Subcutaneous adipose tissue (tissue), 4 donors: ENCODE results near the gene FHOD3. TPM values are rescaled to one million over a fixed set of nuclear protein-coding genes. Genes with fewer than 3 reads are reported as not detected.

Source experiments
- total RNA-seq, 4 donors: library from RNA; depleted of rRNA; stranded (reverse); fragments of >200 nt; gene quantifications; one replicate each; pipeline ENCODE4 v1.1.0, GENCODE V29; 2016
- TF ChIP-seq, protein P1 (sequence below): fragments of 450-650 bp; IDR thresholded peaks from one replicate; pipeline ENCODE4 v1.5.1; 2016; ENCODE audit warnings: low read depth, mild to moderate bottlenecking, control low read depth, antibody characterized with exemption, moderate library complexity

The FHOD3 gene
- total RNA-seq, 4 donors from 2014 or later, result 1.5 to 5.4 (median 3.3) TPM

DNA sequence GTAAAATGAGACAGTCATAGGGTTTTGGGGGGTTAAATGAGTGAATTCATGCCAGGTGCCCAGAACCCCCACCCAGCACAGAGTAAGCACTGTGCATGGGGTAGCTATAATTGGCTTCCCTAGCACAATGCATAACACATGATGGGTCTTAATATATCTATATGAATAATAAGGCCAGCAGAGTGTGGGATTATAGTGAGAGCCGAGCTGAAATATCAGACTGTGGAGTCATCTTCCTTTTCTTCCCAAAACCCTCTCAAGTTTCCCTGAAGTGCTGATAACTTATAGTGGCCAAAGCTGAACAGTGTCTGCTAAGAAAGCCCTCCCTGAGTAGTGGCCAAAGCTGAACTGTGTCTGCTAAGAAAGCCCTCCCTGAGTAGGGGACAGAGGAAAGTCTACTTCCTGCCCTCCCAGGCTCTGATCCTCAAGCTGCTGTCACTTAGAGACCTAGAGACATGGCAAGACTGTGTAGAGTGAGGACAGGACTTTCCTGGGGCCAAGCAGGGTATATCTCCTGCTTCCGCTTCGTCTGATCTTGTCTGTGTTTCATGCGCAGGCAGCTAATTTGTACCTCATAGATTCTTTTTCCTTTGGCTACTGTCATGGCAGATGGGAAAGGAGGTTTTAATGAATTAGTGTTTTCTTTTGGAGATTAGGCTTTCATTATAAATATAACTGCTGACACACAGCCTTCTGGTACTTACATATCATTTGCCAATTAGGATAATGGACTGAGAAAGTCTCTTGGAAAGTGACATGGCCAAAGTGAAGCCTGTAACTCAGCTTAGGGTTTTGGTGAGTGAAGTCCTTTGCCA lies 94.9 kb downstream of the FHOD3 start:
- TF ChIP-seq, protein P1, sequence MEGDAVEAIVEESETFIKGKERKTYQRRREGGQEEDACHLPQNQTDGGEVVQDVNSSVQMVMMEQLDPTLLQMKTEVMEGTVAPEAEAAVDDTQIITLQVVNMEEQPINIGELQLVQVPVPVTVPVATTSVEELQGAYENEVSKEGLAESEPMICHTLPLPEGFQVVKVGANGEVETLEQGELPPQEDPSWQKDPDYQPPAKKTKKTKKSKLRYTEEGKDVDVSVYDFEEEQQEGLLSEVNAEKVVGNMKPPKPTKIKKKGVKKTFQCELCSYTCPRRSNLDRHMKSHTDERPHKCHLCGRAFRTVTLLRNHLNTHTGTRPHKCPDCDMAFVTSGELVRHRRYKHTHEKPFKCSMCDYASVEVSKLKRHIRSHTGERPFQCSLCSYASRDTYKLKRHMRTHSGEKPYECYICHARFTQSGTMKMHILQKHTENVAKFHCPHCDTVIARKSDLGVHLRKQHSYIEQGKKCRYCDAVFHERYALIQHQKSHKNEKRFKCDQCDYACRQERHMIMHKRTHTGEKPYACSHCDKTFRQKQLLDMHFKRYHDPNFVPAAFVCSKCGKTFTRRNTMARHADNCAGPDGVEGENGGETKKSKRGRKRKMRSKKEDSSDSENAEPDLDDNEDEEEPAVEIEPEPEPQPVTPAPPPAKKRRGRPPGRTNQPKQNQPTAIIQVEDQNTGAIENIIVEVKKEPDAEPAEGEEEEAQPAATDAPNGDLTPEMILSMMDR, result no peak

DNA sequence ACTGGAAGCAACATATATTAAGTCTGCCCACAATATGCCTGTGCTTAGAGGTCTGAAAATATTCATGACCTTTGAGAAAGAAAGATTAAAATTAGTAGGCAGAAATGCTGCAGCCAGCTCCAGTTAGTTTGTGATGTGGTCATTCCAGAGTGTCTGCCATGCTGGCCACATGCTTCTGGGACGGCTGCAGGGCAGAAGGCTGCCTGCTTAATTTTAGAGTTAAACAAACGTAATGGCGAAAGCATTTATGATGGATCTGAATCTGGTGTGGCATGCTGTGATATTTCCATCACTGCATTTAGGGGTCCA lies 95.4 kb downstream of the FHOD3 start:
- TF ChIP-seq, protein P1, result no peak

DNA sequence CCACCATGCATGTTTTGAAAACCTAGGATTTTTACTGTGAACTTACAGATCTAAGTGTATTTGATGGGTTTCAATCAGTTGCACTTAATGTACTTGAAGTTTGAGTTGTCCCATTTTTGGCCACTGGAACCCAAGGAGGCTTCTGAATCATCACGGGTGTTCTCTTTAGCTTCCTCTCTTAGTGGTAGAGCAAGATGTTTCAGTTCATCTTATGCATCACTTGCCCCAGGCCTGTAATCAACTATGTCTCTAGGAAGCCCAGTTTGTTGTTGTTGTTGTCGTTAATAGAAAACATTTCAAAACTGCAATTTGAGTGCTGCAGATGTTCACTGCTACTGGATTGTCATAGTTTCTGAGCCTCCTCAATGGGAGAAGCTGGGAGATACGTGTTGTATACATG lies 97.0 kb downstream of the FHOD3 start:
- TF ChIP-seq, protein P1, result no peak

DNA sequence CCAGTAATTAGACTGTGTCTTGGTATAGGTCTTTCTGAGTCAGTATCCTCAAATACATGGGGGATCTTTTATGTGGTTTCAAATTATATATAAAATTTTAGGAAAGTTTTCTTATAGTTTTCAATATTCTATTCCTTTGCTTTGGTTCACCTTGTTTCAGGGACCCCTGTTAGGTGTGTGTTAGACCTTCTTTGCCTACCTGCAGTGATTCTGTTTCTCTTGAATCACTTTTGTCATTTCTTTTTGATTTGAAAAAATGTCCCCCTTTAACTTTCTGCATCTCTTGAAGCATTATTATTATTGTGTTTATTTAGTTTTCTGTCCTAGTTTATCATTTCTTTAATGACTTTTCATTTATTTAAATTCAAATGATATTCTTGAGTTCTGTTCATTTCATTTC lies 98.7 kb downstream of the FHOD3 start:
- TF ChIP-seq, protein P1, result no peak

DNA sequence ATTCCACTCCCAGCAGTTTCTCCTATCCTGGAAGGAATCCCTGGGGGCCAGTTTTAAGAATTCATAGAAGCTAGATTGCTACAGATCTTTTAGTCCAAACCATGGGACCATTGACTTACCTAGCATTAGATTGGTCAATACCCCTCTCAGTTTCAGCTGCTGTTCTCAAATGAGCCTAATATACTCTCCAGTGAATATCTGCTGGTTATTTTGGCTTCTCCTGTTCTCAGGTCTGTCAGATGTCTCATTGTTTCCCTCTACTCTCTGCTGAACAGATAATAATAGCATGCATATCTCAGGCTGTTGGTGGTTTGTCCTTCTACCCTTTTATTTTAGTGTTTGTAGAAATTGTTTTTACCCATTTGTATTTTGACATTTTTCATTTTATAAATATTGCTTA lies 99.5 kb downstream of the FHOD3 start:
- TF ChIP-seq, protein P1, result no peak

DNA sequence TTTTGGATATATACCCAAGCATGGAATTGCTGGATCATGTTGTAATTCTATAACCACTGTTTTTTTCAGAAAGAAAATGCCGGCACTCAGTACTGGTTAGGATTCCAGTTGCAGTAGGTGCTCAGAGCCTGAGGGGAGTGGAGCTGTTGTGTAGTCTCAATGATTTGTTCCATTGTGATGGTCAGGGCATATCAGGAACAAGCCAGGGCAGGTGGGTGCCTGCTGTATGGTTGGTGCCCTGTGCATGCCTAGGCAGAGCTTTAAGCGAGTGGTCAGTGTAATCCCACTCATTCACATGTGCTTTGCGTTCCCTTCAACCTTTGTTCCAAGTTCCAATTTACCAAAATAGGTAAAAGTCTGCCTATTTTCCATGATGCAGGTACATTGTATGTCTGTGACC lies 100.9 kb downstream of the FHOD3 start:
- TF ChIP-seq, protein P1, result no peak

DNA sequence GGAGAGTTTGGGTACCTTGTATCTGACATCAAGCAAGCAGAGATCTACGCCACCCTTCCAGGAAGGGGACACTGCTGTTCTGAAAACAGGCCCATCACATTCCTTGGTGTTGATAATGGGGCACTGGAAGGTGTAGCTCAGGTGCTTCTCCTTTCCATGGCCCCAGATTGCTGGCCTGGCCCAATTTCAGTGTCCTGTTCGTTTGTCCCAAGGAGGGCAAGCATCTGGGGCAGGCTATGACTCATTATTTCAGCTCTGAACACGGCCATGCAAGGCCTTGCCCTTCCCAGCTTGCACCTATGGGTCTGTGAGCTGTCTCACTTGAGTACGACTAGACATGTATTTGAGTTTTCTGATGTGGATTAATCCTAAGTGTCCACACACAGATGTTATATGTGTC lies 101.5 kb downstream of the FHOD3 start:
- TF ChIP-seq, protein P1, result no peak
